Measurements from ENCODE around the gene HCFC1.

The HCFC1 gene

GRCh38 chrX:153922932-153923857, 48.4 kb downstream of the HCFC1 start:
- no peak for DNase-seq

GRCh38 chrX:153921511-153922446, 49.8 kb downstream of the HCFC1 start:
- peak; percentile 54 for DNase-seq

DNA sequence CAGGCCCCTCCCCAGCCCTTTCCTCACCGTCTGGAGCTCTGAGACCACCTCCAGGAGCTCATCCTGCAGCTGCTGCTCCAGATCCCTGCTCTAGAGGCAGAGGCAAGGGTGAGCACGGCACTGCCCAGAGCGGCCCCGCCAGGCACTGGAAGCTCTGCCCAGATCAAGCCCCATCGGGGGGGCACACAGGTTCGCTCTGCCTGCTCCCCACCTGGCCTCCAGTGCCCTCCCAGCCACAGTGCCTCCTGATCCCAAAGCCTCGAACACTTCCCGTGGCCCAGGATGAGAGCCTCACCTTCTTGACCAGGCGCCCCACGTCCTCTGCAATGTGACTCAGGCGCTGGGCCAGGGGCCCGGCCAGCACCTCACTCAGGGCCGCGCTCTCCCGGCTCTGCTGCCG, 50.5 kb downstream of the HCFC1 start:
- no peak for DNase-seq

- no peak for DNase-seq
Observed at GRCh38 chrX:153920546-153920945, 51.1 kb downstream of the HCFC1 start.

- no peak for DNase-seq
Observed at GRCh38 chrX:153919281-153919680, 52.3 kb downstream of the HCFC1 start.

GRCh38 chrX:153917869-153918268, 53.7 kb downstream of the HCFC1 start:
- no peak for DNase-seq

GRCh38 chrX:153913701-153914100, 57.9 kb downstream of the HCFC1 start:
- DNase-seq, result no peak

GRCh38 chrX:153913211-153913610, 58.4 kb downstream of the HCFC1 start:
- DNase-seq, result no peak

DNA sequence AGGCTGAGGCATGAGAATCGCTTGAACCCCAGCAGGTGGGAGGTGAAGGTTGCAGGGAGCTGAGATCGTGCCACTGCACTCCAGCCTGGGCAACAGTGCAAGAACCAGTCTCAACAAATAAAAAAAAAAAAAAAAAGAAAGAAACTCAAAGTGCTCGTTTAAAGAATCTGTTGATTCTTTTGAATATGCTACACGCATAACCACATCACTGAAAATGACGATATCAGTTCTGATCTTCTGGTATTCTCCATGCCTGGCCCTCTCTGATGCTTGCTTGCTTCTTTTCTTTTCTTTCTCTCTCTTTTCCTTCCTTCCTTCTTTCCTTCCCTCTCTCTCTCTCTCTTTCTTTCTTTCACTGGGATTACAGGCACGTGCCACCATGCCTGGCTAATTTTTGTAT, 59.8 kb downstream of the HCFC1 start:
- no peak for DNase-seq

DNA sequence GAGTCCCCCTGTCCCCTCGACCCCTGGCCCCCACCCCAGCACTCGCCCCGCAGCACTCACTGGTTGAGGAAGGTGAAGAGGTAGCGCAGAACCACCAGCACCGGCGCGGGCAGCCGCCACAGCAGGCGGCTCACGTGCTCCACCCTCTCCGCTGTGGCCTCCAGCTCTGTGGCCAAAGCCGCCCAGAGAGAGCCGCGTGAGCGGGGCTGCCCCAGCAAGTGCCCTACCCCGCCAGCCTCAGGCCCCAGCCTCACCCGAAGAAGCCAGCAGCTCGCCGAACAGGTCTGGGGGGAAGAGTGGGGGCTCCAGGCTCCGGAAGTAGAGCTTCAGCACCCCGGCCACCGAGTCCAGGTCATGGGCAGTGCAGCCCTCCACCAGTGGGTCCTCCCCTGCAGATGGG, 61.2 kb downstream of the HCFC1 start:
- DNase-seq, result no peak

- DNase-seq, result no peak
Observed at GRCh38 chrX:153909980-153910360, 61.6 kb downstream of the HCFC1 start.

- DNase-seq, result no peak
Observed at GRCh38 chrX:153909024-153909979, 62.3 kb downstream of the HCFC1 start.

DNA sequence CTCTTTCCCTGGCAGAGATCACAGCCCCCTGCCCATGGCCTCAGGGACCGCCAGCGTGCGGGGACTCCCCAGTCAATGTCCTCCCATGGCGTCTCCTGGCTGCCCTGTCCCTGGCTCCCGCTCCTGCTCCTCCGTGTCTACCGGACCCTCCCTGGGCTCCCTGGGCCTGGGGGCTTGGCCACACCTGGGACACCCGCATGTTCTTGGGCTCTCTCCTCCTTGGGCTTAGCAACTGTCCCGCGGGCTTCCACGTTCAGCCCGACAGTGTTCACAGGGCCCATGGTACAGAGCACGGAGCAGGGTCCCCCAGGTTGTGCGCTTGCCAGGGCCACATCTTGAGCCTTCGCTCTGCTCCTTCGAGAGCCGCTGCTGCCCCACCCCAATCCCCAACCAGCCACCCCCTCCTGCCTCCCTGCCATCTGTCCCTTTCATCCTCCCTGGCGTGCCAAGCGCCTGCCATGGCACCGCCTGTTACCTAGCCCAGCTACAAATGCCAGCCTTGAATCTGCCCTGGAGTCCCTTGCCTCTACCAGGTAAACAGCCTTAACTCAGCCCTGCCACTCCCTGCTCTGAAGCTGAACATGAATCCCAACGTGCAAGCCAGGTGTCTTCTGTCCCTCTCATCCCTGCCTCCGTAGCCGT, 63.3 kb downstream of the HCFC1 start:
- no peak for DNase-seq

DNA sequence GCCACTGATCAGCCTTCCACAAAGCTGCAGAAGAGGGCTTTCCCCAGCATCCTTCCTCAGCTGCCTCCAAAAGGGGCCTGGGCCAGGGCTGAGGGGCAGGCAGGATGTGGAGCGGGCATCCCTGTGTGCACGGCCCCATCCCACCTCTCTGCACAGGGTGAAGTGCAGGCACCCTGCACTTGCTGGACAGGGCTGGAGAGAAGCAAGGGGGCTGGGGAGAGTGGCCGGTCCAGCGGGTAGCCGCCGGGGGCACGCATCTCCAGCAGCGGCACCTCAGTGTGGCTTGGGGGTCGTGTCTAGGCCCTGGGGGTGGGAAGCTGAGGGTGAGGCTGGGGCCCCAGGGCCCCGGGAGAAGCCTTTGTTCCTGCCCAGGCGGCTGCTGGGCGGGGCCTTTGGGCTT, 64.2 kb downstream of the HCFC1 start:
- no peak for DNase-seq

- DNase-seq, result no peak
Observed at GRCh38 chrX:153906126-153906917, 65.3 kb downstream of the HCFC1 start.

DNA sequence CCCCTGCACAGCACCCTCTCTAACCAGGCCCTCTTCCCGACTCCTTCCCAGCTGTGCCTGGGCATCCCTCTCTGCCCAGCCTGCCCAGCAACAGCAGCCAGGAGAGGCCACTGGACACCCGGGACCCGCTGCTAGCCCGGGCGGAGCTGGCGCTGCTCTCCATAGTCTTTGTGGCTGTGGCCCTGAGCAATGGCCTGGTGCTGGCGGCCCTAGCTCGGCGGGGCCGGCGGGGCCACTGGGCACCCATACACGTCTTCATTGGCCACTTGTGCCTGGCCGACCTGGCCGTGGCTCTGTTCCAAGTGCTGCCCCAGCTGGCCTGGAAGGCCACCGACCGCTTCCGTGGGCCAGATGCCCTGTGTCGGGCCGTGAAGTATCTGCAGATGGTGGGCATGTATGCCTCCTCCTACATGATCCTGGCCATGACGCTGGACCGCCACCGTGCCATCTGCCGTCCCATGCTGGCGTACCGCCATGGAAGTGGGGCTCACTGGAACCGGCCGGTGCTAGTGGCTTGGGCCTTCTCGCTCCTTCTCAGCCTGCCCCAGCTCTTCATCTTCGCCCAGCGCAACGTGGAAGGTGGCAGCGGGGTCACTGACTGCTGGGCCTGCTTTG, 66.0 kb downstream of the HCFC1 start:
- no peak for DNase-seq

DNA sequence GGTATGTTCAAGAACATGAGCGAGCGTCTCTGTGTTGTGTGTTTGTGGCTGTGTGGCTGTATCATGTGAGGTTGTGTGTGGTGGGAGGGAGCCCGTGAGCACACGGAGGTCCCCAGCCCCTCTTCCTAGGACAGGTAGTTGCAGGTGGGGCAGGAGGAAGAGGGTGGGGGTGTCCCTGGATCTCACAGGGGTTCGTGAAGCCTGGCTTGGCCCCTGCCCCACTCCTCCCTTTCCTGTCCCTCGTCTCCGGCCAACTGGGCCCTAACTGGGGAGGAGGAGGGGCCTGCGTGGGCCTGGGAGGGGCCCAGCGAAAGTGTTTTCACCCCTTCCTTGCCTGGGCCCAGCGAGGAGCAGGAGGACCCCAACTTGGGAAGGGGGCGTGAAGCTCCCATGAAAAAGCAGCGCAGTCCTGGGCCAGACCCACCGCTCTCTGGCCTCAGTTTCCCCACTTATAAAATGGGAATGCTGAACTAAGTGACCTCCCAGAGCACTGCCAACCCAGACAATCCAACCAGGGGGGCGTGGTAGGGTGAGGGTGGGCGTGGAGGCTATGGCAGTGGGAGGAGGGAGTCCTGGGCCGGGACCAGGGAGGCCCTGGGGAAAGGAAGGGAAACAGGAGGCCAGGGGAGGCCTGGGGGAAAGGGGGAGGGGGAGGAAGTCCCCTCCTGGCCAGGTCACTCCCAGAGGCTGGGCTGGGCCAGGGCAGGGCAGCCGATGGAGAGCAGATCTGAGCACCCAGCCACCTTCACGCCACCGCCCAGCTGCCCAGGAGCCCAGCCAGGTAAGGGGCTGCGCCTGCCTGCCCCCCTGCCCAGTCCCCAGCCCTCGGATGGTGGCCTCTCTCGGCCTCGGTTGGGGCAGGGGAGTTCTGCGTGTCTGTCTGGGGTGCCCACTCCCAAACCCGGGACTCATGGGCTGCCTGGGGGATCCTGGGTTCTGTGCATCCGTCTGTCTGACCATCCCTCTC, 67.3 kb downstream of the HCFC1 start, which contains the start of gene AVPR2:
Gene AVPR2 (plus strand): TSS at position 683 of the 967 bp plus-strand sequence. CDS start 473 bp downstream, outside the sequence.
- no peak for DNase-seq

GRCh38 chrX:153903238-153903980, 68.2 kb downstream of the HCFC1 start:
- no peak for DNase-seq
